SK-N-SH (cell line): ENCODE measurements around the gene ALDH7A1. TPM values are rescaled to one million over a fixed set of nuclear protein-coding genes. Genes with fewer than 3 reads are reported as not detected.
"Not testable (repeated sequence)": the region's sequence is repeated elsewhere in the genome, so short reads cannot be mapped to it uniquely, and the experiment has no call there.

Experiments used
- CTCF ChIA-PET: fragments of 300-600, 350-600 bp; formaldehyde crosslinking; extraction: SDS; loops from one replicate; lab custom pipeline; 2021; lab: Yijun Ruan, JAX
- POLR2A ChIA-PET: fragments of 350-600 bp; sonication (Branson Sonifier 250); formaldehyde crosslinking; extraction: SDS; loops from one replicate; lab custom pipeline; 2020; ENCODE audit warnings: antibody characterized with exemption, inconsistent platforms; lab: Yijun Ruan, JAX
- DNase-seq: peaks from one replicate; pipeline ENCODE4 v3.0.0; 2012
- H2AFZ ChIP-seq: fragments of 200-600 bp; sonication (generic); 2 replicates; pipeline ENCODE4 v1.8.1; 2016; ENCODE audit warnings: antibody characterized with exemption, mild to moderate bottlenecking, low read depth
- H3F3A ChIP-seq: fragments of 200-600 bp; sonication (generic); replicated peaks from 2 replicates; pipeline ENCODE3; 2016; ENCODE audit warnings: antibody characterized with exemption, mild to moderate bottlenecking; ENCODE audit not compliant: insufficient read depth
- H3K27ac ChIP-seq, 2 experiments: fragments of 200-500 bp in 1 of 2; fragments of 200-600 bp in 1 of 2; sonication (Bioruptor generic) in 1 of 2; sonication (generic), shearing (Covaris generic) in 1 of 2; 2 replicates each; pipeline versions ENCODE4 v1.5.1 to v1.6.1; 2014 to 2016; ENCODE audit warnings: low read depth in 2 of 2, inconsistent platforms in 1 of 2, low read length in 1 of 2, mild to moderate bottlenecking in 1 of 2, mixed read lengths in 1 of 2
- H3K27me3 ChIP-seq: fragments of 200-600 bp; sonication (generic), shearing (Covaris generic); 2 replicates; pipeline ENCODE4 v1.6.1; 2016; ENCODE audit warnings: mixed run types; ENCODE audit not compliant: insufficient read depth
- H3K36me3 ChIP-seq, 2 experiments: fragments of 200-500 bp in 1 of 2; fragments of 200-600 bp in 1 of 2; sonication (Bioruptor generic) in 1 of 2; sonication (generic) in 1 of 2; replicated peaks in 1 of 2; 2 replicates each; pipeline versions ENCODE3 to v1.5.1; 2014 to 2016; ENCODE audit warnings: low read length in 1 of 2, mild to moderate bottlenecking in 1 of 2; ENCODE audit not compliant: insufficient read depth in 2 of 2, control insufficient read depth in 1 of 2
- H3K4me1 ChIP-seq, 2 experiments: fragments of 200-500 bp in 1 of 2; fragments of 200-600 bp in 1 of 2; sonication (Bioruptor generic) in 1 of 2; sonication (generic), shearing (Covaris generic) in 1 of 2; 2 replicates each; pipeline versions ENCODE4 v1.5.1 to v1.6.1; 2014 to 2016; ENCODE audit warnings: low read depth in 1 of 2, low read length in 1 of 2, mixed run types in 1 of 2; ENCODE audit not compliant: insufficient read depth in 2 of 2, control insufficient read depth in 1 of 2
- H3K4me2 ChIP-seq: fragments of 200-600 bp; sonication (generic), shearing (Covaris generic); 2 replicates; pipeline ENCODE4 v1.6.1; 2017; ENCODE audit warnings: mixed run types
- H3K4me3 ChIP-seq, 2 experiments: fragments of 200-500 bp in 1 of 2; fragments of 200-600 bp in 1 of 2; sonication (Bioruptor generic) in 1 of 2; sonication (generic), shearing (Covaris generic) in 1 of 2; 2 replicates each; pipeline versions ENCODE4 v1.5.1 to v1.8.1; 2014 to 2016; ENCODE audit warnings: low read depth in 2 of 2, inconsistent platforms in 1 of 2, low read length in 1 of 2, mild to moderate bottlenecking in 1 of 2, mixed read lengths in 1 of 2, moderate library complexity in 1 of 2
- H3K79me2 ChIP-seq: fragments of 200-600 bp; sonication (generic); 2 replicates; pipeline ENCODE4 v1.8.1; 2017; ENCODE audit warnings: mild to moderate bottlenecking; ENCODE audit not compliant: insufficient read depth
- H3K9ac ChIP-seq: fragments of 200-600 bp; sonication (generic); 2 replicates; pipeline ENCODE4 v1.6.1; 2017; ENCODE audit warnings: mixed run types
- H3K9me2 ChIP-seq: fragments of 200-600 bp; sonication (generic); 2 replicates; pipeline ENCODE4 v1.6.1; 2017; ENCODE audit warnings: mixed run types
- H3K9me3 ChIP-seq: fragments of 200-600 bp; sonication (generic); 2 replicates; pipeline ENCODE4 v1.6.1; 2017; ENCODE audit warnings: mixed run types, mild to moderate bottlenecking, moderate library complexity
- H4K20me1 ChIP-seq: fragments of 200-600 bp; sonication (generic); 2 replicates; pipeline ENCODE4 v1.6.1; 2017; ENCODE audit warnings: mild to moderate bottlenecking, mixed run types; ENCODE audit not compliant: insufficient read depth
- CHD2 ChIP-seq: fragments of 150-350 bp; IDR thresholded peaks from 2 replicates; pipeline ENCODE4 v1.6.1; 2018; ENCODE audit warnings: low read length; ENCODE audit not compliant: partially characterized antibody
- ELF1 ChIP-seq: IDR thresholded peaks from 2 replicates; pipeline ENCODE4 v1.4.0; 2012
- FOSL2 ChIP-seq: IDR thresholded peaks from 2 replicates; pipeline ENCODE4 v1.4.0; 2012; ENCODE audit warnings: low read depth, mild to moderate bottlenecking, moderate library complexity, borderline replicate concordance
- GABPA ChIP-seq: IDR thresholded peaks from 2 replicates; pipeline ENCODE4 v1.4.0; 2012; ENCODE audit warnings: low read depth, mild to moderate bottlenecking
- GATA2 ChIP-seq: sonication (generic); formaldehyde crosslinking; IDR thresholded peaks from 2 replicates; pipeline ENCODE4 v1.5.0; 2020; ENCODE audit warnings: mild to moderate bottlenecking, missing genetic modification reagents
- JUND ChIP-seq: IDR thresholded peaks from 2 replicates; pipeline ENCODE4 v1.4.0; 2012
- MEF2A ChIP-seq: IDR thresholded peaks from 2 replicates; pipeline ENCODE4 v1.4.0; 2012; ENCODE audit warnings: low read depth, borderline replicate concordance
- NFIC ChIP-seq: IDR thresholded peaks from 2 replicates; pipeline ENCODE4 v1.4.0; 2012; ENCODE audit warnings: borderline replicate concordance
- POLR2AphosphoS5 ChIP-seq: IDR thresholded peaks from 2 replicates; pipeline ENCODE4 v1.6.1; 2012; ENCODE audit warnings: low read depth, low read length
- RAD21 ChIP-seq: IDR thresholded peaks from 2 replicates; pipeline ENCODE4 v1.6.1; 2012; ENCODE audit warnings: mild to moderate bottlenecking, low read length
- RCOR1 ChIP-seq: fragments of 150-350 bp; IDR thresholded peaks from 2 replicates; pipeline ENCODE4 v1.6.1; 2017; ENCODE audit warnings: antibody characterized with exemption, low read length
- RXRA ChIP-seq: IDR thresholded peaks from 2 replicates; pipeline ENCODE4 v1.4.0; 2012; ENCODE audit warnings: low read depth, mild to moderate bottlenecking, borderline replicate concordance
- SIN3A ChIP-seq: IDR thresholded peaks from 2 replicates; pipeline ENCODE4 v1.6.1; 2012; ENCODE audit warnings: low read depth, mild to moderate bottlenecking, low read length, moderate library complexity, borderline replicate concordance
- TAF1 ChIP-seq: IDR thresholded peaks from 2 replicates; pipeline ENCODE4 v1.6.1; 2012; ENCODE audit warnings: low read depth, mild to moderate bottlenecking, low read length, moderate library complexity, borderline replicate concordance
- TCF12 ChIP-seq: IDR thresholded peaks from 2 replicates; pipeline ENCODE4 v1.4.0; 2012
- WGBS: methylation state at CpG from one replicate; pipeline ENCODE4 v1.1.6; 2017; ENCODE audit warnings: low lambda C conversion rate; 5-methylcytosine and 5-hydroxymethylcytosine counted together
- polyA plus RNA-seq, 3 experiments: library from polyadenylated mRNA; depleted of rRNA; stranded (reverse); fragments of >200 nt; gene quantifications; 2 replicates each; pipeline ENCODE4 v1.2.3, GENCODE V29; 2012
- TF ChIP-seq, protein P1 (sequence below): IDR thresholded peaks from 2 replicates; pipeline ENCODE4 v1.4.0; 2012; ENCODE audit warnings: low read depth
- TF ChIP-seq, protein P2 (sequence below): IDR thresholded peaks from 2 replicates; pipeline ENCODE4; 2012
- TF ChIP-seq, protein P3 (sequence below): IDR thresholded peaks from 2 replicates; pipeline ENCODE4 v1.4.0; 2012; ENCODE audit warnings: low read depth, borderline replicate concordance
- TF ChIP-seq, protein P4 (sequence below): fragments of 150-350 bp; IDR thresholded peaks from 2 replicates; pipeline ENCODE4 v1.6.1; 2016; ENCODE audit warnings: mild to moderate bottlenecking, low read depth, low read length

ALDH7A1 gene
- polyA plus RNA-seq, 1 of the 3 experiments (the other 2 are of a cell fraction): 44.5 TPM

DNA sequence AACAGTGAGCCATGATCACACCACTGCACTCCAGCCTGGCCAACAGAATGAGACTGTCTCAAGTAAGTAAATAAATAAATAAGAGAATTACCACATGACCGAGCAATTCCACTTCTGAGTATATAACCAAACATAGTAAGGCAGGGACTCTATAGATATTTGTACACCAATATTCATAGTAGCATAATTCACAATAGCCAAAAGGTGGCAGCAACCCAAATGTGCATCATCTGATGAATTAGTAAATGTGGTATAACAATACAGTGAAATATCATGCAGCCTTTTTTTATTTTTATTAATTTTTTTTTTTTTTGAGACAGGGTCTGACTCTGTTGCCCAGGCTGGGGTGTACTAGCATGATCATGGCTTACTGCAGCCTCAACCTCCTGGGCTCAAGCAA, 33.1 kb downstream of the ALDH7A1 start:
- CTCF ChIA-PET: interaction anchor here (1.1 to 1.4 kb wide), 2 partner anchors 18 to 39 kb away, joined by 3 to 4 read pairs; partner anchors contain the start of gene PHAX
- H4K20me1 ChIP-seq: no peaks in the 10 kb centered on the region

DNA sequence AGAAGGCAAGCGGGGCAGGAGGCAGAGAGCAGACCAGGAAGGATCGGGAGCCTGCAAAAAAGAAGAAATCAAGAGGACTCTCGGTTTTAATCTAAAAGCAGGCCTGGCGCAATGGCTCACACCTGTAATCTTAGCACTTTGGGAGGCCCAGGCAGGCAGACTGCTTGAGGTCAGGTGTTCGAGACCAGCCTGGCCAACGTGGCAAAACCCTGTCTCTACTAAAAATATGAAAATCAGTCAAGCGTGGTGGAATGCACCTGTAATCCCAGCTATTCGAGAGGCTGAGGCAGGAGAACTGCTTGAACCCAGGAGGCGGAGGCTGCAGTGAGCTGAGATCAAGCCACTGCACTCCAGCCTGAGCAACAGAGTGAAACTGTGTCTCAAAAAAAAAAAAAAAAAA, 39.9 kb downstream of the ALDH7A1 start:
- not testable (repeated sequence) for H3K79me2 ChIP-seq, H4K20me1 ChIP-seq, H3K9me2 ChIP-seq, H2AFZ ChIP-seq, H3K4me3 ChIP-seq, H3K4me2 ChIP-seq, H3F3A ChIP-seq, H3K27ac ChIP-seq, H3K4me1 ChIP-seq, DNase-seq, H3K9ac ChIP-seq, H3K9me3 ChIP-seq, H3K27me3 ChIP-seq
- ChIA-PET CTCF (interaction anchor here (1.1 kb wide), 1 partner anchor 45 kb away, joined by 3 read pairs; the partner anchor contains the start of gene PHAX), POLR2A (interaction anchor here (0.6 kb wide), 1 partner anchor 45 kb away, joined by 4 read pairs; no protein-coding TSS in a partner anchor)
- 97% methylated on average over 9 of the region's 9 CpGs for WGBS
- H3K36me3 ChIP-seq: peaks cover under 1 to 16% of the 10 kb centered on the region in 2 experiments

More for the DNA sequence above, 33.1 kb downstream of the ALDH7A1 start:
- H3K79me2 ChIP-seq: no peaks in the 10 kb centered on the region
- no peak overlapping the region for H2AFZ ChIP-seq
- 90% methylated on average over 1 of the region's 1 CpG for WGBS
- no peaks in the 10 kb centered on the region for H3K9me3 ChIP-seq
- TF ChIP-seq GABPA (no peak), SIN3A (no peak), TCF12 (no peak), TAF1 (no peak), POLR2AphosphoS5 (no peak), MEF2A (no peak), CHD2 (no peak), GATA2 (no peak), ELF1 (no peak), RAD21 (no peak), RXRA (no peak), FOSL2 (no peak), NFIC (no peak), JUND (no peak), RCOR1 (no peak)
- TF ChIP-seq, protein P1, sequence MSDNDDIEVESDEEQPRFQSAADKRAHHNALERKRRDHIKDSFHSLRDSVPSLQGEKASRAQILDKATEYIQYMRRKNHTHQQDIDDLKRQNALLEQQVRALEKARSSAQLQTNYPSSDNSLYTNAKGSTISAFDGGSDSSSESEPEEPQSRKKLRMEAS: no peak
- TF ChIP-seq, protein P2, sequence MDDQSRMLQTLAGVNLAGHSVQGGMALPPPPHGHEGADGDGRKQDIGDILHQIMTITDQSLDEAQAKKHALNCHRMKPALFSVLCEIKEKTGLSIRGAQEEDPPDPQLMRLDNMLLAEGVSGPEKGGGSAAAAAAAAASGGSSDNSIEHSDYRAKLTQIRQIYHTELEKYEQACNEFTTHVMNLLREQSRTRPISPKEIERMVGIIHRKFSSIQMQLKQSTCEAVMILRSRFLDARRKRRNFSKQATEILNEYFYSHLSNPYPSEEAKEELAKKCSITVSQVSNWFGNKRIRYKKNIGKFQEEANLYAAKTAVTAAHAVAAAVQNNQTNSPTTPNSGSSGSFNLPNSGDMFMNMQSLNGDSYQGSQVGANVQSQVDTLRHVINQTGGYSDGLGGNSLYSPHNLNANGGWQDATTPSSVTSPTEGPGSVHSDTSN: no peak
- TF ChIP-seq, protein P3, sequence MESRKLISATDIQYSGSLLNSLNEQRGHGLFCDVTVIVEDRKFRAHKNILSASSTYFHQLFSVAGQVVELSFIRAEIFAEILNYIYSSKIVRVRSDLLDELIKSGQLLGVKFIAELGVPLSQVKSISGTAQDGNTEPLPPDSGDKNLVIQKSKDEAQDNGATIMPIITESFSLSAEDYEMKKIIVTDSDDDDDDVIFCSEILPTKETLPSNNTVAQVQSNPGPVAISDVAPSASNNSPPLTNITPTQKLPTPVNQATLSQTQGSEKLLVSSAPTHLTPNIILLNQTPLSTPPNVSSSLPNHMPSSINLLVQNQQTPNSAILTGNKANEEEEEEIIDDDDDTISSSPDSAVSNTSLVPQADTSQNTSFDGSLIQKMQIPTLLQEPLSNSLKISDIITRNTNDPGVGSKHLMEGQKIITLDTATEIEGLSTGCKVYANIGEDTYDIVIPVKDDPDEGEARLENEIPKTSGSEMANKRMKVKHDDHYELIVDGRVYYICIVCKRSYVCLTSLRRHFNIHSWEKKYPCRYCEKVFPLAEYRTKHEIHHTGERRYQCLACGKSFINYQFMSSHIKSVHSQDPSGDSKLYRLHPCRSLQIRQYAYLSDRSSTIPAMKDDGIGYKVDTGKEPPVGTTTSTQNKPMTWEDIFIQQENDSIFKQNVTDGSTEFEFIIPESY: no peak
- TF ChIP-seq, protein P4, sequence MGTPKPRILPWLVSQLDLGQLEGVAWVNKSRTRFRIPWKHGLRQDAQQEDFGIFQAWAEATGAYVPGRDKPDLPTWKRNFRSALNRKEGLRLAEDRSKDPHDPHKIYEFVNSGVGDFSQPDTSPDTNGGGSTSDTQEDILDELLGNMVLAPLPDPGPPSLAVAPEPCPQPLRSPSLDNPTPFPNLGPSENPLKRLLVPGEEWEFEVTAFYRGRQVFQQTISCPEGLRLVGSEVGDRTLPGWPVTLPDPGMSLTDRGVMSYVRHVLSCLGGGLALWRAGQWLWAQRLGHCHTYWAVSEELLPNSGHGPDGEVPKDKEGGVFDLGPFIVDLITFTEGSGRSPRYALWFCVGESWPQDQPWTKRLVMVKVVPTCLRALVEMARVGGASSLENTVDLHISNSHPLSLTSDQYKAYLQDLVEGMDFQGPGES: no peak
- H3K36me3 ChIP-seq: peaks cover 0 to 2% of the 10 kb centered on the region in 2 experiments
- no peak overlapping the region for H3K9ac ChIP-seq
- no peak overlapping the region for H3K4me2 ChIP-seq
- H3K27me3 ChIP-seq: no peaks in the 10 kb centered on the region
- H3K4me1 ChIP-seq: no peaks in the 10 kb centered on the region
- DNase-seq: no peak
- H3K27ac ChIP-seq: no peak overlapping the region
- H3K4me3 ChIP-seq: no peak overlapping the region
- POLR2A ChIA-PET: no interaction called here
- no peaks in the 10 kb centered on the region for H3F3A ChIP-seq
- H3K9me2 ChIP-seq: no peaks in the 10 kb centered on the region
